ENCODE data around the gene FOXL3.
"Not testable (repeated sequence)": the region's sequence is repeated elsewhere in the genome, so short reads cannot be mapped to it uniquely, and the experiment has no call there.

FOXL3 gene

DNA sequence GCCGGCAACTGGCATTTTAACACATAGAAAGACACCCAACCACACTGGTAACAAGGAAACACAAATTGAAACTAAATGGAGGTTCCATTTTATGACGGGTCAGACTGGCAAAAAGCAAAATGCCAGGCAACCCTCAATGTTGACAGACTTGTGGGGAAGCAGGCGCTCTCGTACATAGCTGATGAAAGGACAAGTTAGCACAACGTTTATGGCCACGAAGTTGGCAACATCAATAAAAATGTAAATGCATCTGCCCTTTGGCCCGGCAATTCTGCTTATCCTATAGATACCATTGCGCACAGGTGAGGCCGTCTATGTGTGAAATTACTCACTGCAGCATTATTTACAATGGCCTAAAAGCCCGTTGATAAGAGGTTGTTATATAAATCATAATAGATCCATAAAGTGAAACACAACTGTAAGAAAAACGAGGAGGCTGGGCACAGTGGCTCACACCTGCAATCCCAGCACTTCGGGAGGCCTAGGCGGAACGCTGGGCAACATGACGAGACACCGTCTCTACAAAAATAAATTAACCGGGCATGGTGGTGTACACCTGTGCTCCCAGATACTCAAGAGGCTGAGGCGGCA lies 39.8 kb downstream of the FOXL3 start:
- Histone ChIP-seq H3K36me3 (ENCODE audit: insufficient read depth, low read length) (no peaks in the 10 kb centered on the region), H3K4me1 (ENCODE audit: insufficient read depth, low read length) (no peaks in the 10 kb centered on the region), H3K4me3 (ENCODE audit: low read length) (no peak overlapping the region), H3K27ac (ENCODE audit: low read depth, low read length) (no peak overlapping the region), H3K9me3 (ENCODE audit: insufficient read depth, low read depth, low read length) (peaks cover 3% of the 10 kb centered on the region; the same call in 1 of the 2 replicates), H3K9ac (ENCODE audit: low read depth, low read length) (no peak overlapping the region), H3K27me3 (ENCODE audit: insufficient read depth, low read length) (0 out of 2 replicates have a peak, but pooled peaks cover 8% of the 10 kb centered on the region)
- 96% methylated on average over 17 of the region's 18 CpGs for WGBS

- no peaks in the 10 kb centered on the region for H3K4me1 ChIP-seq (ENCODE audit: insufficient read depth, low read length)
- H3K4me3 ChIP-seq (ENCODE audit: low read length) = no peak overlapping the region
- 85% methylated on average over 16 of the region's 16 CpGs for whole genome bisulfite sequencing
- H3K27me3 ChIP-seq (ENCODE audit: insufficient read depth, low read length) = 0 out of 2 replicates have a peak, but pooled peaks cover 8% of the 10 kb centered on the region
- no peak overlapping the region for H3K27ac ChIP-seq (ENCODE audit: low read depth, low read length)
- peaks cover 3% of the 10 kb centered on the region; the same call in 1 of the 2 replicates for H3K9me3 ChIP-seq (ENCODE audit: insufficient read depth, low read depth, low read length)
- no peak overlapping the region for H3K9ac ChIP-seq (ENCODE audit: low read depth, low read length)
- no peaks in the 10 kb centered on the region for H3K36me3 ChIP-seq (ENCODE audit: insufficient read depth, low read length)
Observed at GRCh38 chr7:330511-331230, 40.7 kb downstream of the FOXL3 start.

- Histone ChIP-seq H3K36me3 (ENCODE audit: insufficient read depth, low read length) (no peaks in the 10 kb centered on the region), H3K9ac (ENCODE audit: low read depth, low read length) (no peak overlapping the region), H3K27me3 (ENCODE audit: insufficient read depth, low read length) (0 out of 2 replicates have a peak, but pooled peaks cover 8% of the 10 kb centered on the region), H3K27ac (ENCODE audit: low read depth, low read length) (no peak overlapping the region), H3K9me3 (ENCODE audit: insufficient read depth, low read depth, low read length) (no peaks in the 10 kb centered on the region), H3K4me3 (ENCODE audit: low read length) (no peak overlapping the region), H3K4me1 (ENCODE audit: insufficient read depth, low read length) (no peaks in the 10 kb centered on the region)
- 80% methylated on average over 23 of the region's 23 CpGs for WGBS
Observed at GRCh38 chr7:332020-332517, 42.1 kb downstream of the FOXL3 start.

DNA sequence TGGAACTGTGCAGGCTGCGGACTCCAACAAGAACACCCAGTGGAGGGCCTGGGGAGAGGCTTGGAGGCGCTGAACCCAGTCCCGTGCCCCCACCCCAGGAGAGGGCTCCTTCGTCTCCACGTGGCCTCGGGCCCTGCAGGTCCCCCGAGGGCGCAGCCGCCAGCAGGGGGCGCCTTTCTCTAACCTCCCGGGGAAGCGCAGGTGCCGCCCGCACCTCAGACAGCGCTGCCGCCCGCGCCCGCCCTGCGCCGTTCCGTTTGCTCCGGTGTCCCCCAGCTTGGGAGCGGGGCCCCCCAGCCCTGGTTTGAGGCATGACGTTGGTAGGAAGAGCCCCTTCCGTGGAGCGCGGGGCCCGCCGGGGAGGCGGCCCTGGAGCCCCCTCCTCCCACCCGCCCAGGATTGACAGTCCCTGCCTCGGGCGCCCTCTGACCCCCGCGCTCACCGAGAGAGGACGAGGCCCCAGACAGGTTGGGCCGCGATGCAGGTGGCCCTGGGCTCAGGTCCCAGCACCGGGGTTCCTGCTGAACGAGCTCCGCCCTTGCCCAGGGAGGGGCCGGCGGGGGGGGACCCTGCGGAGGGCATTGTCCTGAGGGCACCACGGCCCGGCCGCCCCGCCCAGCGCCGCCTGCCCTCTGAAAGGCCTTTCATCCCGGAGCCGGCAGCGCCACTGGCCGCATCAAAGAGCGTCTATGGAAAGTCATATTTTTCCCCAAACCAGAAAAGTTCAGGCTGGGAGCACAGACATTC lies 42.8 kb downstream of the FOXL3 start:
- 3% methylated on average over 57 of the region's 57 CpGs for WGBS
- no peaks in the 10 kb centered on the region for H3K36me3 ChIP-seq (ENCODE audit: insufficient read depth, low read length)
- no peaks in the 10 kb centered on the region for H3K9me3 ChIP-seq (ENCODE audit: insufficient read depth, low read depth, low read length)
- H3K4me1 ChIP-seq (ENCODE audit: insufficient read depth, low read length) = no peaks in the 10 kb centered on the region
- H3K4me3 ChIP-seq (ENCODE audit: low read length) = peak overlapping the region; percentile 49
- 0 out of 2 replicates have a peak, but pooled peaks cover 8% of the 10 kb centered on the region for H3K27me3 ChIP-seq (ENCODE audit: insufficient read depth, low read length)
- H3K27ac ChIP-seq (ENCODE audit: low read depth, low read length) = no peak overlapping the region
- no peak overlapping the region for H3K9ac ChIP-seq (ENCODE audit: low read depth, low read length)

DNA sequence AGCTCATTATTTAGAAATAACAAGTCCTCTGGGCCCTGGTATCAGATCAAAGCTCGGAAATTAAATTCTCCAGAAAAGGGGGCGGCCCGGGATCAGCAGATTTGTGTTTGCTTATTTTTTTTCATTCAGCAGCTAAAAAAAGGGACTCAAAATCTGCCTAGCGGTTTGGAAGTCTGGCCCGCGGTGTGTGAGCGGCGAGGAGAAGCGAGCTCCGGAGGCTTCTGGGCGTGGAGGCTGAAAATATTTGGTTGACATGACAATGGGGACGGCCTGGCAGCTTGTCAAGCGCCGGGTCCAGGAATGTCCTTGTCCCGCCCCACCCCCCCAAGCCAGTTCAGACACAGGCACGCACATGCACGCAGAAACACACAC lies 43.4 kb downstream of the FOXL3 start:
- H3K36me3 ChIP-seq (ENCODE audit: insufficient read depth, low read length) = no peaks in the 10 kb centered on the region
- H3K27me3 ChIP-seq (ENCODE audit: insufficient read depth, low read length) = 0 out of 2 replicates have a peak, but pooled peaks cover 8% of the 10 kb centered on the region
- no peaks in the 10 kb centered on the region for H3K4me1 ChIP-seq (ENCODE audit: insufficient read depth, low read length)
- H3K27ac ChIP-seq (ENCODE audit: low read depth, low read length) = no peak overlapping the region
- H3K4me3 ChIP-seq (ENCODE audit: low read length) = peak overlapping the region; percentile 49
- no peak overlapping the region for H3K9ac ChIP-seq (ENCODE audit: low read depth, low read length)
- no peaks in the 10 kb centered on the region for H3K9me3 ChIP-seq (ENCODE audit: insufficient read depth, low read depth, low read length)
- WGBS = 26% methylated on average over 16 of the region's 17 CpGs

DNA sequence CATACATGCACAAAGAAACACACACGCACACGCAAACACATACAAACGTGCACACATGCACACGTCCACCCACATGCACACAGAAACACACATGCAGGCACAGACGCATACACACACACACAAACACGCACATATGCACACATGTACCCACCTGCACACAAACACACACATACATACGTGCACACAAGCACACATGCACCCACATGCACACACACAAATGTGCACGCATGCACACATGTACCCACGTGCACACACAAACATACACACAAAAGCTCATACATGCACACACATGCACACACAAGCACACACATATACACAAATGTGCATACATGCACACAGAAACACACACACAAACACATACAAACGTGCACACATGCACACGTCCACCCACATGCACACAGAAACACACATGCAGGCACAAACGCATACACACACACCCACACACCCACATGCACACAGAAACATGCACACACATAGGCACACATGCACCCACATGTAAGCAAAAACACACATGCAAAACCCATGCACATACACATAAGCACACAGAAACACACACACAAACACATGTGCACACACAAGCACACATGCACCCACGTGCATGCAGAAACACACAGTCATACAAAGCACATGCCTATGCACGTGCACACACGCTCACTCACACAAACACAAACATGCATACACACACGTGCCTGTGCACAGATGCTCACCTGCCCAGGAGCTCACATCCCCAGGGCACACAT lies 44.8 kb downstream of the FOXL3 start:
- Histone ChIP-seq H3K4me3 (ENCODE audit: low read length) (no peak overlapping the region), H3K9me3 (ENCODE audit: insufficient read depth, low read depth, low read length) (no peaks in the 10 kb centered on the region), H3K27me3 (ENCODE audit: insufficient read depth, low read length) (0 out of 2 replicates have a peak, but pooled peaks cover 8% of the 10 kb centered on the region), H3K4me1 (ENCODE audit: insufficient read depth, low read length) (no peaks in the 10 kb centered on the region), H3K36me3 (ENCODE audit: insufficient read depth, low read length) (no peaks in the 10 kb centered on the region), H3K27ac (ENCODE audit: low read depth, low read length) (no peak overlapping the region), H3K9ac (ENCODE audit: low read depth, low read length) (no peak overlapping the region)
- 85% methylated on average over 16 of the region's 16 CpGs for WGBS

- H3K27ac ChIP-seq (ENCODE audit: low read depth, low read length) = no peak overlapping the region
- no peaks in the 10 kb centered on the region for H3K9me3 ChIP-seq (ENCODE audit: insufficient read depth, low read depth, low read length)
- no peaks in the 10 kb centered on the region for H3K36me3 ChIP-seq (ENCODE audit: insufficient read depth, low read length)
- H3K9ac ChIP-seq (ENCODE audit: low read depth, low read length) = no peak overlapping the region
- 0 out of 2 replicates have a peak, but pooled peaks cover 7% of the 10 kb centered on the region for H3K27me3 ChIP-seq (ENCODE audit: insufficient read depth, low read length)
- H3K4me3 ChIP-seq (ENCODE audit: low read length) = no peak overlapping the region
- H3K4me1 ChIP-seq (ENCODE audit: insufficient read depth, low read length) = no peaks in the 10 kb centered on the region
- WGBS = 90% methylated on average over 11 of the region's 11 CpGs
Observed at GRCh38 chr7:335358-336148, 45.6 kb downstream of the FOXL3 start.

GRCh38 chr7:336149-336533 lies 46.2 kb downstream of the FOXL3 start:
- 90% methylated on average over 18 of the region's 25 CpGs for WGBS
- not testable (repeated sequence) for H3K9ac ChIP-seq (ENCODE audit: low read depth, low read length); H3K4me3 ChIP-seq (ENCODE audit: low read length); H3K4me1 ChIP-seq (ENCODE audit: insufficient read depth, low read length); H3K9me3 ChIP-seq (ENCODE audit: insufficient read depth, low read depth, low read length); H3K27me3 ChIP-seq (ENCODE audit: insufficient read depth, low read length); H3K36me3 ChIP-seq (ENCODE audit: insufficient read depth, low read length); H3K27ac ChIP-seq (ENCODE audit: low read depth, low read length)

GRCh38 chr7:336810-337566 lies 47.0 kb downstream of the FOXL3 start:
- Histone ChIP-seq H3K27ac (ENCODE audit: low read depth, low read length) (no peak overlapping the region), H3K27me3 (ENCODE audit: insufficient read depth, low read length) (0 out of 2 replicates have a peak, but pooled peaks cover 3% of the 10 kb centered on the region), H3K9ac (ENCODE audit: low read depth, low read length) (no peak overlapping the region), H3K4me1 (ENCODE audit: insufficient read depth, low read length) (no peaks in the 10 kb centered on the region), H3K4me3 (ENCODE audit: low read length) (no peak overlapping the region), H3K9me3 (ENCODE audit: insufficient read depth, low read depth, low read length) (no peaks in the 10 kb centered on the region), H3K36me3 (ENCODE audit: insufficient read depth, low read length) (no peaks in the 10 kb centered on the region)
- 87% methylated on average over 34 of the region's 34 CpGs for WGBS

DNA sequence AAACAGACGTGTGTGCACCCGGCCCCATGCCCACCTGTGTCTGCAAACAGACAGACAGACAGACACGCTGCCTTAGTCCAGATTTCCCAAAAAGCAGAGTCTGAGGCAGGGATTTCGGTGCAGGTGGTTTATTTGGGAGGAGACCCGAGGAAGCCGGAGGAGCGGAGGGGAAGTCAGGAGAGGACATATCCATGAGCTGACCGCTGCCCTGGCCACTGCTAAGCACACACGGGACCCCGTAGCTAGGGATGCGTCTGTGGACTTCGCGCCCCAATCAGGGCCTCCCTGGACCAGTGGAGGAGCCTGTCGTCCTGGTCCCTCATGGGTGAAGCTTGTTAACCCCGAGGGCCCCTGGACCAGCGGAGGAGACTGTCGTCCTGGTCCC lies 47.6 kb downstream of the FOXL3 start:
- Histone ChIP-seq H3K27me3 (ENCODE audit: insufficient read depth, low read length) (no peaks in the 10 kb centered on the region), H3K9me3 (ENCODE audit: insufficient read depth, low read depth, low read length) (no peaks in the 10 kb centered on the region), H3K4me3 (ENCODE audit: low read length) (no peak overlapping the region), H3K9ac (ENCODE audit: low read depth, low read length) (no peak overlapping the region), H3K36me3 (ENCODE audit: insufficient read depth, low read length) (no peaks in the 10 kb centered on the region), H3K4me1 (ENCODE audit: insufficient read depth, low read length) (no peaks in the 10 kb centered on the region), H3K27ac (ENCODE audit: low read depth, low read length) (no peak overlapping the region)
- WGBS = 93% methylated on average over 17 of the region's 17 CpGs
